ENCODE measurements around the gene MIP. TPM values are rescaled to one million over a fixed set of nuclear protein-coding genes. Genes with fewer than 3 reads are reported as not detected.

Gene MIP
- polyA plus RNA-seq, 3 donors, result not detected

DNA sequence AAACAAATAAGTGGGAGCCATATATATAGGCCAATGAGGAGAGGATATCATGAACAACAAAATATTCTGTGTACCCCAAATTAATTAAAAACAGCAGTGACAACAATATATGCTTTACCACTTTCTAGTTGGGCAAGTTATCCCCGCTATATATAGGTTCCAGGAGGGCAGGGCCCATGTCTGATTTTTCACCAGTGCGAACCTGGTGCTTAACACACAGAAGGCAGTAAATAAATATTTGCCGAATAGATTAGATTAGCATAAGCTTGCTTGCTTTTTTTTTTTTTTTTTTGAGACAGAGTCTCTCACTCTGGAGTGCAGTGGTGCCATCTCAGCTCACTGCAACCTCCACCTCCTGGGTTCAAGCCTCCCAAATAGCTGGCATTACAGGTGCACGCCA lies 3.4 kb upstream of the MIP start:
- Mint-ChIP-seq H3K27ac (no peak overlapping the region), H3K4me1 (no peaks in the 10 kb centered on the region), H3K9me3 (peaks cover 0 to 2% (median 0%) of the 10 kb centered on the region in 7 donors), H3K27me3 (ENCODE audit: low read depth in 3 of 3) (peaks cover 0 to 2% (median 2%) of the 10 kb centered on the region in 3 donors), H3K4me3 (no peak overlapping the region), H3K36me3 (no peaks in the 10 kb centered on the region)
- Histone ChIP-seq H3K27ac (ENCODE audit: low read depth in 1 of 2, low read length in 2 of 2) (no peak overlapping the region), H3K4me3 (replicated peaks in 1 of 3; ENCODE audit: low read depth in 2 of 3, low read length in 3 of 3) (no peak overlapping the region), H3K4me1 (ENCODE audit: control insufficient read depth in 1 of 2, insufficient read depth in 2 of 2, low read length in 2 of 2) (no peaks in the 10 kb centered on the region), H4K20me1 (ENCODE audit: insufficient read depth, low read length) (no peaks in the 10 kb centered on the region), H2AFZ (ENCODE audit: insufficient read depth, low read depth, low read length, poor library complexity, severe bottlenecking) (no peak overlapping the region), H3K79me2 (ENCODE audit: insufficient read depth, low read length) (no peaks in the 10 kb centered on the region), H3K27me3 (ENCODE audit: control insufficient read depth in 2 of 2, insufficient read depth in 2 of 2, low read length in 2 of 2) (no peaks in the 10 kb centered on the region), H3K9ac (ENCODE audit: insufficient read depth, low read length, poor library complexity, severe bottlenecking) (no peak overlapping the region), H3K9me3 (replicated peaks in 1 of 2; ENCODE audit: control insufficient read depth in 1 of 2, insufficient read depth in 1 of 2, low read length in 2 of 2) (no peaks in the 10 kb centered on the region), H3K4me2 (replicated peaks; ENCODE audit: extremely low read depth, low read length, poor library complexity, severe bottlenecking) (no peak overlapping the region), H3K36me3 (replicated peaks in 1 of 2; ENCODE audit: control insufficient read depth in 1 of 2, insufficient read depth in 2 of 2, low read length in 2 of 2) (no peaks in the 10 kb centered on the region)
- WGBS (ENCODE audit: insufficient coverage), result no CpG with 5 or more reads among the region's 4 CpGs
- intact Hi-C loops (cut with micrococcal nuclease), result loop anchor here in 1 of 2 donors (10.0 kb wide), 1 partner anchor 93 kb away; the partner anchor contains the start of genes APOF and STAT2
- no peak for DNase-seq
- TF ChIP-seq, protein P1, sequence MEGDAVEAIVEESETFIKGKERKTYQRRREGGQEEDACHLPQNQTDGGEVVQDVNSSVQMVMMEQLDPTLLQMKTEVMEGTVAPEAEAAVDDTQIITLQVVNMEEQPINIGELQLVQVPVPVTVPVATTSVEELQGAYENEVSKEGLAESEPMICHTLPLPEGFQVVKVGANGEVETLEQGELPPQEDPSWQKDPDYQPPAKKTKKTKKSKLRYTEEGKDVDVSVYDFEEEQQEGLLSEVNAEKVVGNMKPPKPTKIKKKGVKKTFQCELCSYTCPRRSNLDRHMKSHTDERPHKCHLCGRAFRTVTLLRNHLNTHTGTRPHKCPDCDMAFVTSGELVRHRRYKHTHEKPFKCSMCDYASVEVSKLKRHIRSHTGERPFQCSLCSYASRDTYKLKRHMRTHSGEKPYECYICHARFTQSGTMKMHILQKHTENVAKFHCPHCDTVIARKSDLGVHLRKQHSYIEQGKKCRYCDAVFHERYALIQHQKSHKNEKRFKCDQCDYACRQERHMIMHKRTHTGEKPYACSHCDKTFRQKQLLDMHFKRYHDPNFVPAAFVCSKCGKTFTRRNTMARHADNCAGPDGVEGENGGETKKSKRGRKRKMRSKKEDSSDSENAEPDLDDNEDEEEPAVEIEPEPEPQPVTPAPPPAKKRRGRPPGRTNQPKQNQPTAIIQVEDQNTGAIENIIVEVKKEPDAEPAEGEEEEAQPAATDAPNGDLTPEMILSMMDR (IDR thresholded peaks at IDR 0.05), result no peak

DNA sequence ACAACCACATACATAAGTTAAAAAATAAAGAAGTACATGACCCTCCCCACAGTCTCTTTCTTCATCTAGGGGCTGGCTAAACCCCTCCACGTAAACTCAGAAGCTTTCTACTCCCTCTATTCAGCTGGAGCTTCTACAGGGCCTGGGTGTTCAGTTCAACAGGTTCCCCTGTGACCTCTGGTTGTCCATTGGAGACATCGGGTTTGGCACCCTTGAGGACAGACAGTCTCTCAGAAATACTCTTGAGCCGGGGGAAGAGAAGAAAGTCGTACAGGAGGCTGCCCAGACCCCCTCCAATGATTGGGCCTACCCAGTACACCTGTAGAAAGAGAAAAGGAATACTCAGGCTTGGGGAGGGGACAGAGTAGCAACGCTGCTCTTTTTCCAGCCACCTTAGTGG lies 3.3 kb downstream of the MIP start:
- H3K4me3 Mint-ChIP-seq, result no peak overlapping the region
- 100% methylated on average over 1 of the region's 5 CpGs for WGBS (ENCODE audit: insufficient coverage)

More for the DNA sequence above, 3.3 kb downstream of the MIP start:
- Histone ChIP-seq H3K4me1 (ENCODE audit: control insufficient read depth in 1 of 2, insufficient read depth in 2 of 2, low read length in 2 of 2) (peaks cover 15 to 21% of the 10 kb centered on the region in 2 donors), H3K4me3 (replicated peaks in 1 of 3; ENCODE audit: low read depth in 2 of 3, low read length in 3 of 3) (no peak overlapping the region), H3K9ac (ENCODE audit: insufficient read depth, low read length, poor library complexity, severe bottlenecking) (no peak overlapping the region), H3K4me2 (replicated peaks; ENCODE audit: extremely low read depth, low read length, poor library complexity, severe bottlenecking) (no peak overlapping the region), H3K27me3 (ENCODE audit: control insufficient read depth in 2 of 2, insufficient read depth in 2 of 2, low read length in 2 of 2) (no peaks in the 10 kb centered on the region), H3K36me3 (replicated peaks in 1 of 2; ENCODE audit: control insufficient read depth in 1 of 2, insufficient read depth in 2 of 2, low read length in 2 of 2) (no peaks in the 10 kb centered on the region), H3K79me2 (ENCODE audit: insufficient read depth, low read length) (peaks cover 23% of the 10 kb centered on the region), H2AFZ (ENCODE audit: insufficient read depth, low read depth, low read length, poor library complexity, severe bottlenecking) (peak overlapping the region; percentile 90), H3K9me3 (replicated peaks in 1 of 2; ENCODE audit: control insufficient read depth in 1 of 2, insufficient read depth in 1 of 2, low read length in 2 of 2) (no peaks in the 10 kb centered on the region), H4K20me1 (ENCODE audit: insufficient read depth, low read length) (no peaks in the 10 kb centered on the region), H3K27ac (ENCODE audit: low read depth in 1 of 2, low read length in 2 of 2) (no peak overlapping the region)
- intact Hi-C loops (cut with micrococcal nuclease), result loop anchor here in 1 of 2 donors (10.0 kb wide), 1 partner anchor 86 kb away; the partner anchor contains the start of genes APOF and STAT2
- H3K9me3 Mint-ChIP-seq, result peaks cover 0 to 2% (median 0%) of the 10 kb centered on the region in 7 donors
- TF ChIP-seq, protein P1 (IDR thresholded peaks at IDR 0.05), result no peak
- peaks cover 21% of the 10 kb centered on the region for H3K4me1 Mint-ChIP-seq
- H3K27ac Mint-ChIP-seq, result no peak overlapping the region
- DNase-seq, result no peak
- no peaks in the 10 kb centered on the region for H3K36me3 Mint-ChIP-seq
- peaks cover 0 to 2% (median 0%) of the 10 kb centered on the region in 3 donors for H3K27me3 Mint-ChIP-seq (ENCODE audit: low read depth in 3 of 3)
